HFF-Myc (cell line): ENCODE data around the gene TOX4.

Source experiments
- DNase-seq: peaks from one replicate; pipeline ENCODE4 v3.0.0-alpha.2; 2011; ENCODE audit warnings: low read depth; ENCODE audit errors: extremely low read depth
- H3K4me3 ChIP-seq: replicated peaks from 2 replicates; pipeline ENCODE4 v1.5.1; 2011; ENCODE audit warnings: low read depth, mild to moderate bottlenecking, control low read depth, low read length
- TF ChIP-seq, protein P1 (sequence below): IDR thresholded peaks from 2 replicates; pipeline ENCODE4 v1.5.1; 2012; ENCODE audit warnings: mild to moderate bottlenecking, low read depth, low read length, control low read depth; ENCODE audit errors: missing control alignments

TOX4 gene

DNA sequence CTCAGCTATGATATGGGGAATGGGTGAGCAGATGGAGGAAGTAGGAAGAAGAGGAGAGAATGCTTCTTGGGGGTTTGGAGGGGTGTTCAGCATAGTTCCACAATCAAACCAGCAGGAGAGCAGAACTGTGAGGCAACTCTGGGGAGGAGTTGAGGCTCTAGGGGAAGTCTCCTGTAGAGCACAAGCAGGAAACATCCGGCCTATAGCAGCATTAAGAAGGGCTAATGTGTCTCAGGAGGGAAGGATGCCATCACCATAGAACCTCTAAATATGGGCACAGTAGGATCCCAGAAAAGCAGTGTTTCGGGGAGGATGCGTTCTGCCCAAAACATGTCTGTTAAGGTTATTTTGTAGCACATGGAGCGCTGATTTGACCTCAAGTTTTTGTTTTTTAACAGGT lies 57.6 kb downstream of the TOX4 start:
- DNase-seq = no peak
- TF ChIP-seq, protein P1, sequence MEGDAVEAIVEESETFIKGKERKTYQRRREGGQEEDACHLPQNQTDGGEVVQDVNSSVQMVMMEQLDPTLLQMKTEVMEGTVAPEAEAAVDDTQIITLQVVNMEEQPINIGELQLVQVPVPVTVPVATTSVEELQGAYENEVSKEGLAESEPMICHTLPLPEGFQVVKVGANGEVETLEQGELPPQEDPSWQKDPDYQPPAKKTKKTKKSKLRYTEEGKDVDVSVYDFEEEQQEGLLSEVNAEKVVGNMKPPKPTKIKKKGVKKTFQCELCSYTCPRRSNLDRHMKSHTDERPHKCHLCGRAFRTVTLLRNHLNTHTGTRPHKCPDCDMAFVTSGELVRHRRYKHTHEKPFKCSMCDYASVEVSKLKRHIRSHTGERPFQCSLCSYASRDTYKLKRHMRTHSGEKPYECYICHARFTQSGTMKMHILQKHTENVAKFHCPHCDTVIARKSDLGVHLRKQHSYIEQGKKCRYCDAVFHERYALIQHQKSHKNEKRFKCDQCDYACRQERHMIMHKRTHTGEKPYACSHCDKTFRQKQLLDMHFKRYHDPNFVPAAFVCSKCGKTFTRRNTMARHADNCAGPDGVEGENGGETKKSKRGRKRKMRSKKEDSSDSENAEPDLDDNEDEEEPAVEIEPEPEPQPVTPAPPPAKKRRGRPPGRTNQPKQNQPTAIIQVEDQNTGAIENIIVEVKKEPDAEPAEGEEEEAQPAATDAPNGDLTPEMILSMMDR = no peak
- H3K4me3 ChIP-seq = no peak overlapping the region

DNA sequence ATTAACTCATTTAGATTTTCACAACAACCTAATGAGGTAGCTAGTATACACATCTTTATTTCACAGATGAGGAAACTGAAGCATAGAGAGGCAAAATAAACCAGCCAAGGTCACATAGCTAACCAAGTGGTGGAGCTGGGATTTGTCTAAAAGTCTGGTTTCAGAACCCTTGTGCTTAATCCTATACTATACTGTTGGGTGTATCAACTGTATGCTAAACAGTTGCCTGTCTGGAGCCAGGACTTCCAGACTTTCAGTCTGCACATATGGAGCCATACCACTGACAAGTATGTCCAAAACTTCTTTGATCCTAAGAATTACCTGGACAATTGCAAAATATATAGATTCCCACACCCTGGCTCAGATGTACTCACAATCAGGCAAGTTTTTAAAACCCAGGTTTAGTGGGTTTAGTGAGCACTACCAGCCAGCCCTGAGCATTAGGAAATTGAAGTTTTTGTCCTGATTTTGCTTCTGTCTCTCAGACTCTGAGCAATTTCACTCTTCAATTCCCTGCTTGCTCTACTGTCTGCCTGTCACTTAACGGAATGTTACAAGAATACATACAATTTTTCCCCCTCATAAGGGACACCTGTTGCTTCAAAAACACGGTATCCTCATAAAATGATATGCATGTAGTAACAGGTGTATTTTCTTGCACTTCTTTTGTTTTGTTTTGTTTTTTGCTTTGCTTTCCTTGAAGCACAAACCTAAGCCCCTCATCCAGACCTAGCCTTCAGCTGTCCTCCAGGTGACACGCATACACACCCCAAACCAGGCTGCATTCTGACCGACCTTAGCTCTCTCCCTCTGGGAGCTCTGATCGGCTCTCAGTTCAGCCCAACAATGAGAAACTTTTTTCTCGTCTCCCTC lies 58.8 kb downstream of the TOX4 start:
- TF ChIP-seq, protein P1 = no peak
- H3K4me3 ChIP-seq = no peak overlapping the region
- DNase-seq = no peak

DNA sequence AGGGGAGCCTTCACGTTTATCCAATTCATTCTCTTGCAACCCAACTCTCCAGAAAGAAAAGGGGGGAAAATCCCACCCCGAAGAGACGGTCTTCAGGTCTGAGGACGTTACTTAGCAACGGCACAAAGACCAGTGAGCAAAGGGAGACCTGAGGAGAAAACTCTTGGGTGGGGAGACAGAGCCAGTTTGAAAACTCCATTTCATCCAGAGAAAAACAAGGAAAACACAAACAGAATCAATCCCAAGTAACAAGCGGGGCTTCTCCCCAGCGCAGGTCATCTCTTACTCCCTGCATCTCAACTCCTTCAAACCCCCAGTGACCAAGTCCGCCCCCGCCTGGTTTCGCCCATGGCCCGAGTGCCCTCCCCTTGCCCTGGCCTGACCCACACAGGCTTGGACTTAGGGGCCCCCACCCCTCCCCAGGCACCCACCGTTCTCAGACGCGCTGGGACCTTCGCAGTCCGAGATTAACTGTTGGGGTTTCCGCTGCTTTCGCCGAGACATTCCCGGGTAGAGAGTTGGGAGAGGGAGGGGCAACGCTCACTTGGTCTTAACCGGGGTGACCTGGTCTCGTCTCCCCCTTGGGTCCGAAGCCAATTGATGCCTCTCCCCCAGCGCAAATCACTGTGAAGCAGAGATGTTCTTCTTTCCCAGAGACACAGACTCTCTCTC lies 59.6 kb downstream of the TOX4 start:
- TF ChIP-seq, protein P1 = no peak
- no peak for DNase-seq
- 0 out of 2 replicates have a peak overlapping the region, but pooled peaks have one; percentile 4 for H3K4me3 ChIP-seq

DNA sequence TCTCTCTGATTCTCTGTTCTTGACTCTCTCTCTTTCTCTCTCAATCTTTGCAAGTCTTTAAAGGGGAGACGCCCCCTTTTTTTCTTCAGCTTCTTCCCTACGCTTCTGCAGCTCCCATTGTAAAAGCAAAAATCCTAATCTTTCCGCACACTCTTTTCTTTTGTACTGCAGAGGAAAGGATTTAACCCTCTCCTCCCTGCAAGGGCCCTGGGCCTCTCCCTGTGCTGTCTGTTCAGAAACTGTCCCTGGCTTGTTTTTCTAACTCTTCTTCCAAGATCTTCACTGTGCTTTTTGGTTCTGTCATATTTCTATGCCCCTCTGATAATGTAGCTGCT lies 60.1 kb downstream of the TOX4 start:
- no peak overlapping the region for H3K4me3 ChIP-seq
- TF ChIP-seq, protein P1 = no peak
- DNase-seq = no peak

DNA sequence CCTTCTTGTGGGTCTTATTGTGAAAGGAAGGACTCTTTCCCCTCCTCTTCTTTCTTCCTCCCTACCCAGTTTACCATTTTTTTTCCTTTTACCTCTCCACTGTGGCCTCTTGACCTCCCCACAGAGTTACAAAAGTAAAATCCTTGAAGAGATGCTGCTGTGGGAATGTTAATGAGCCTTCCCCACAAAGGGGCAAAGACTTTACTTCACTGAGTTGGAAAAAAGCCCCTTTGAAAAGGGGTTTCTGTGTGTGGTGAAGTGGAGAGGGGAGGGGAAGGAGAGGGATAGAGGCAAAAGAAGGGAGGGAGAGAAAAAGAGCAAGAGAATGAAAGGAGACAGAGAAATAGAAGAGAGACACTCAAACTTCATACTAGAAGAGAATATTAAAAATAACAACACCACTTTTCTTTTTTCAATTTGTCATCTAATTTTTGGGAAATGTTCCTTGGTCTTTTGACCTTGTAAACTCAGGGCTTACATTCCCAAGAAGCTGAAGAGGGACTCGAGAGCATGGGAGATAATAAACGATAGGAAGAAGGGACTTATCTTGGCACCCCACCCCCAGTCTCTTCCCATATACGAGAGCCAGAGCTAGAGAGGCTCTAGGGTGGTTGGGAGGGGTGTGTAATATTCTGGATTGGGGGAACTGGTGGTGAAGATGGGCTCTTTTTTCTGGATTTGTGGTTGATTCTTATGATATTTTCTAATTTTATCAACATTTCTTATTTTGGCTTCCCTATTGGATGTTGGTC lies 62.4 kb downstream of the TOX4 start:
- H3K4me3 ChIP-seq = no peak overlapping the region
- TF ChIP-seq, protein P1 = no peak
- no peak for DNase-seq

DNA sequence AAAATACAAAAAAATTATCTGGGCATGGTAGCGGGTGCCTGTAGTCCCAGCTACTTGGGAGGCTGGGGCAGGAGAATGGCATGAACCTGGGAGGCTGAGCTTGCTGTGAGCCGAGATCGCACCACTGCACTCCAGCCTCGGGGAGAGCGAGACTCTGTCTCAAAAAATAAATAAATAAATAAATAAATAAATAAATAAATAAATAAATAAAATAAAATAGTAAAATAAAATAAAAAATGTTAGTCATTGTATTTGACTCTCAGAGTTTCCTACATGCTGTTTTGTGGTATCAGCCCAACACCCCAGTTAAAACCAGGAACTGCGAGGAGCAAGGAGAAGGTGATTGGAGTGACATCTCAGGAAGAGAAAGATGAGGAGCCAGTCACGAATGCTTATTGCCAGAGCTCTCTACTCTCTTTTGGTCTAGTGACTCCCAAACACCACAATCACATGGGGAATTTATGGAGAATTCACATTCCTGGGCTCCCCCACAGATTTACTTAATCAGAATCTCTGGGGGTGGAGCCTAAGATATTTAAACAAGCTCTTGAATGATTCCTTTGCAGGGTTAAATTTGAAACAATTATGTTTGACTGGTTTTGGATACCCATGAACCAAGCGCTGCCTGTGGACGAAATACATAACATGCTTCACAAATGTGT lies 64.5 kb downstream of the TOX4 start:
- no peak overlapping the region for H3K4me3 ChIP-seq
- TF ChIP-seq, protein P1 = no peak
- no peak for DNase-seq
